NCI-H2227 (cell line): Measurements from ENCODE around the gene SEMA6D.

Experiments used
- DNase-seq: peaks from one replicate; lab custom pipeline; 2025; ENCODE audit not compliant: unreplicated experiment; lab: John Stamatoyannopoulos, UW

Gene SEMA6D

DNA sequence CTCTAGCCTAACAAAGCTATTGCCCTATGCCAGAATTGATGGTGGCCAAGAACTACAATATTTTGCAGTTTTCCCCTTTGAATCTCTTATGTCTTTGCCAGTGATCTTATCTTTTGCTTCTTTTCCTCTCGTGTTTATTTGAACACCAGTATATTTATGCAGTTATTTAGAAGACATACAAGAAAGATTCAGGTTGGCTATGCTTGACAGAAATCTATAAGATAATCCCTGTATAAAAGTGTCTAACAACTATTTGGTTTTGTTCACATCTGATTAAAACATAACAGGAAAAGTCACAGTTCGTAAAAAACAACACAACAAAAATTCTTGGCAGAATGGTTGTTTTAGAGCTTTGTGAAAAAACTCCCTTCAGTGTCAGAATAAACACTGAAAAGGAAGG, 63.7 kb downstream of the SEMA6D start:
- no peak for DNase-seq

- DNase-seq = no peak
Measured at GRCh38 chr15:47781527-47781926, 64.2 kb downstream of the SEMA6D start.

DNA sequence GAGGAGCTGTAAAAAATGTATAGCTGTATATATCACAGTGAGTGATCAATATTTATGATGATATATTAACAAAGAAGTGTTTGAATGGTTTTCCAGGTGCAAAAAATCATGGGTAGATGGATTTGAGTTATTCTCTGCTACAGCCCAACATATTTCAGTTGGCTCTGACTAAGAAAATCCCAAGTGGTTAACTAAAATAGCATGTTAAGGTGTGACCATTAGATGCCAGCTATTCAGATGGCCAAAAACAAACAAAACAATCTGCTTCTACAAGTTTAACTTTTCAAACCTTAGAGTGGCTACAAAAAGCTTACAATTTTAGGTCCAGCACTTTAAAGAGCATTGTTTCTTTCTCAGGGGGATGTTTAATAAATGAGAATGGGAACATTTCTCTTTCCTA, 67.5 kb downstream of the SEMA6D start:
- no peak for DNase-seq

- DNase-seq = no peak
Measured at GRCh38 chr15:47786371-47786770, 69.1 kb downstream of the SEMA6D start.

- no peak for DNase-seq
Measured at GRCh38 chr15:47787875-47788274, 70.6 kb downstream of the SEMA6D start.

GRCh38 chr15:47788685-47789084, 71.4 kb downstream of the SEMA6D start:
- peak; percentile 68 for DNase-seq

DNA sequence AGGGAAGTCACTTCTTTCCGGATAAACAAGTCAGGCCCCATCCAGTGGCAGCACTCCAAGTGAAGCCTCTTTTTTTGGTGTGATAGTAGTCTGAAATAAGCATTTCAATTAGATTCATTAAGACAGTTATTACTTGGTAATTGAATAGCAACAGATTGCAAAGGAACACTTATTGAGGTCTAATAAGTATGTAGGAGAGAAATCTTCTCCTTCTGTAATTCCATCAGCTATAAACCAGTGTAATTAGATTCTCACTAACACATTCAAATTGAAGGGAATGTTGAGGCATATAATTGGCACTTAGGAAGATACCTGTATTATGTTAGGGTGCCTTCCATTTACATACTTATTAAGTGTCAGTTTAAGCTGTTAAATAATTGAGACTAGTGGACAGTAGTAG, 73.9 kb downstream of the SEMA6D start:
- DNase-seq = no peak

GRCh38 chr15:47792231-47792630, 74.9 kb downstream of the SEMA6D start:
- DNase-seq = no peak

DNA sequence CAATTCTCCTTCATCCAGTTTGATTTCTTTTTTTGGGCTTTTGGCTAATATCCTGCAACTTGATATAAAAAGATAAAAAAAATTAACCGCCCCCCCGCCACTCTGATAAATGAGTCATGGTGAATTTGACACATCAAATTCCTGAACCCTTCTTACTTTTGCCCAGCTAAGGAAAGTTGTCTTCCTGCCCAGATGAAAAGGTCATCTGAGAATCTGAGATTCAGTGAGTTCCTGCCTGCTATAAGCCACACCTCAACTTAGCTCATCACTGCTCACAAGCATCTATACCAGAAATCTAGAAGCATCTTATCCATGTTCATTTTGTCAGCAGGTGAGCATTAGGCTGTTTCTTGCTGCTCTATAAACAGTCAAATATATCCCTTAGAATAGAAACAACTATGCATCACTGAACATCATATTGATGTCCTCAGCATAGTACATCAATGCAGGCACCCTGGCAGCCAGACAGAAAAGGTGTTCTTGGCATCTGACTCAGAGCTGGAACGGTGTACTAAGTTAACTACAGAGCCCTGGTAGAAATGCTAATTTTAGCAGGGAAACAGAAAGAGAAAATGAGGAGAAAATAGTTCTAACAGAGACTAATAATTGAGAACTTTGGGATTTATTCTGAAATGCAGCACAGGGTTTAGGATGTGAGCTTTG, 77.1 kb downstream of the SEMA6D start:
- no peak for DNase-seq

GRCh38 chr15:47795864-47796263, 78.6 kb downstream of the SEMA6D start:
- no peak for DNase-seq

- no peak for DNase-seq
Measured at GRCh38 chr15:47796339-47796738, 79.0 kb downstream of the SEMA6D start.

- DNase-seq = no peak
Measured at GRCh38 chr15:47796830-47797229, 79.5 kb downstream of the SEMA6D start.

GRCh38 chr15:47801522-47801921, 84.2 kb downstream of the SEMA6D start:
- DNase-seq = no peak

- no peak for DNase-seq
Measured at GRCh38 chr15:47802216-47802615, 84.9 kb downstream of the SEMA6D start.

- no peak for DNase-seq
Measured at GRCh38 chr15:47803767-47804166, 86.5 kb downstream of the SEMA6D start.

DNA sequence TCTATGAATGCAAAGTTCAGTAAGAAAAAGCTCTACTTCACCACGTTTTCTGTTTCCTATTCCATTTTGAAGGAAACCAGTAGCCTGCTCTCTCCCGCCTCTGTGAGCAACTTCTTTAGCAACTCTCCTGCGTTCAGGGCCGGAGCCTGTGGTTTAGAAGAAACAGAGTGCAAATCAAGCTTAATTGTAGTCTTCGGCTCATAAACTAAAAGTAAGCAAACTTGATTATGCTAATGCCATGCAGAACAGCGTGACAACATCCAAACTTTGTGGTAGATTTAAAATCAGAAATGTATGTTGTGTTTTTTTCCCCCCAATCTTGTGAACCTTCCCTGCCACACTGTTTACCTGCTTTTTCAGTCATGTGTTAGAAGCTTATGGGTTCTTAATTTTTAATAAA, 87.4 kb downstream of the SEMA6D start:
- DNase-seq = no peak

DNA sequence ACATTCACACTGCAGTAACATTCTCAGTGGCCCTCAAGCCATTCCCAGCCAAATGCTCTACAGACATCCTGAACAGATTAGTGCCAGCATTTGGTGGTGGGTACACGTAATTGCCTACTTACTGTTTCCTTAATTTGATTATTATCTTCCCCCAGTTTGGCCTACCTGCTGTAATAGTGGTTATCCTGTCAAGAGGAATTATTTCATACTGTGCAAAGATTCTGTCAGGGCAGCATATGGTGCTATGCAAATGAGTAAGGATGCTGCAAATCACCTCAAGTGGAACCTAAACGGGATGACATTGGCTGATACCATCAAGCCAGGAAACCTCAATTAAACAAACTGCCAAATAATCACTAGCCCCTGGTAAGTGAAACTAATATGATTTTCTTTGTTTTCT, 88.7 kb downstream of the SEMA6D start:
- no peak for DNase-seq

DNA sequence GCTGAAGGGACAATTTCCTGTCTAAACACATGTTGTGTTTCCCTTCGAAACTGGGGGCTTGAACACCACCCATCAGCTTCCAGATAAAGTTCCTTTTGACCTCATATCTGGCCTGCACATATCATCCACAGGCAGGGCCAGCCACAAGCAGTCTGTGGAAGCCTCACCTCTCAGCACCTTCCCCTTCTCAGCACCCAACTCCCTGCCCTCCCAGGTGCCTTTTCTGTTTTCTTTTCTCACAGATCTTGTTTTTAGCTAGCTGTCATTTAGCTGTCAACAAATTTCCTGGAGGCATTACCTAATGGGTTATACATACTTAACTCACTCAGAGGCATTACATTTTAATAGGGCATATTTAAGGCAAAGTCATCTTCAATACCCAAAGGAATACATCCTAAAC, 93.9 kb downstream of the SEMA6D start:
- DNase-seq = no peak

DNA sequence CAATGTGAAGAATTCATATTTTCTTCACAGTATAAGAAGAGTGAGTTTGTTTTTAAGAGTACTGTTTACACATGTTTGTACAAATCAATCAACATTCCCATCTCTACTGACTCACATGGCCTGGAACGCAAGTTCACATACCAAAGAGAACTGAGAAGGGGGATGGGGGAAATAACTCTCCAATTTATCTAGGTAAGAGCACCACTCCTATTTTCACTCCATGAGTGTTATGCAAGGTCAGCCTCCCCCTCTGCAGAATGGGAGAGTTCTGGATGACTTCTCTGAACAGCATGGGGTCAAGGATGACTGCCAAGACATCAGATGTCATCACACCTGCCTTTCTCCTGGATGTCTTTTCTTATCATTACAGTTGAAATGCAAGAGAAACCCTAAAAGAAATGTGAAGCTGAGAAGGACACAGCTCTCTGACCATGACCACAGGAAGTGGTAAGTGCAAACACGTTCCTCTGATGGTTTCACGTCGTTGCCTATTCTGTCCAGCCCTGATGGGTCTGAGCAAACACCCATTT, 95.2 kb downstream of the SEMA6D start:
- no peak for DNase-seq

GRCh38 chr15:47813748-47814384, 96.6 kb downstream of the SEMA6D start:
- no peak for DNase-seq

DNA sequence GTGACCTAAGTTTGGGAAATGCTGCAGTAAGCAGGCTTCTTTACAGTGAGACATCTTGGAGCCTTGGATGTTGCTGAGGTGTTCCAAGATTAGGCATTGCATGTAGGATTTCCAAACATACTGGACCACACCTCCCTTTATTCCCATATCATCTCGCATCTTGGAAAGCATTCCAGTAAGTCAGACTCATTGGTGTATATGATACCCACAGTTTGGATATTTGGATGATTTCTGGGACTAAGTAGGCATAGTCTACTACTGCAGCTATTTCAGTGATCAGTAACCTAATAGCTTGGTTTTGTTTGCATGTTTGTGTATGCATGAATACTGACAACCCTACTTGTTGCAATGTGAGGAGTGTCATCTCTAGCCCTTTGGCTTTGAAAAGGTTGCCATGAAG, 97.3 kb downstream of the SEMA6D start:
- DNase-seq = no peak

DNA sequence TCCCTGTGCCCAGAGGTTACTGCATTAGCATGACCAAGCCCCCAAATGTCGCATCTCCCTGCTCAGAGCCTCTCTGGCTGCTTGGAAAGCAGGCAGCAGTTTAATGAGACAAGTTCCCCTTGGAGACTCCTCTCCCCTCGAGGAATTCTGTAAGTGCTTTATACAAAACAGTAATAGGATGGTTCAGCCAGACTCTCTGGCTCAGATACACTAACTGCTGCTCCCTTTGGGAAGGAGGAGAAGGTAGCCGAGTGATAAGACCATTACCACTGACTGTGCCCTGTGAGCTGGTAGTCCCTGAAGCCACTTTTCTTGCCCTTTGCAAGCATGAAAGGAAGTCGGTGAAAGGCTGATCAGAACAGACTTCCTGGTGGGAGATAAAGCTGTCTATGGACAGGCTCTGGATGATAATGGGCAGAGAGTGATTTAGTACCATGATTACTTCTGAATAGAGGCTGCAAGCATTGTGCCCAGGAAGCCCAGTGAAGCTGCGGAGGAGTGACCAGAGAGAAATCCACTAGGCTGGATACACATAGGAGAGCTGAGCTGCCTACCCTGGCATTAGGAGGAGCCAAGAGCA, 100.8 kb downstream of the SEMA6D start:
- DNase-seq = peak; percentile 7
